Activated T-cell treated with anti-CD3 and anti-CD28 coated beads, Interleukin-2, amount 50 U/mL, for 48 hours (primary cell): ENCODE data around the gene TPGS1.

Source experiments
- DNase-seq, 2 experiments: peaks; one replicate each; pipeline ENCODE4 v3.0.0-alpha.2; 2020

TPGS1 gene

DNA sequence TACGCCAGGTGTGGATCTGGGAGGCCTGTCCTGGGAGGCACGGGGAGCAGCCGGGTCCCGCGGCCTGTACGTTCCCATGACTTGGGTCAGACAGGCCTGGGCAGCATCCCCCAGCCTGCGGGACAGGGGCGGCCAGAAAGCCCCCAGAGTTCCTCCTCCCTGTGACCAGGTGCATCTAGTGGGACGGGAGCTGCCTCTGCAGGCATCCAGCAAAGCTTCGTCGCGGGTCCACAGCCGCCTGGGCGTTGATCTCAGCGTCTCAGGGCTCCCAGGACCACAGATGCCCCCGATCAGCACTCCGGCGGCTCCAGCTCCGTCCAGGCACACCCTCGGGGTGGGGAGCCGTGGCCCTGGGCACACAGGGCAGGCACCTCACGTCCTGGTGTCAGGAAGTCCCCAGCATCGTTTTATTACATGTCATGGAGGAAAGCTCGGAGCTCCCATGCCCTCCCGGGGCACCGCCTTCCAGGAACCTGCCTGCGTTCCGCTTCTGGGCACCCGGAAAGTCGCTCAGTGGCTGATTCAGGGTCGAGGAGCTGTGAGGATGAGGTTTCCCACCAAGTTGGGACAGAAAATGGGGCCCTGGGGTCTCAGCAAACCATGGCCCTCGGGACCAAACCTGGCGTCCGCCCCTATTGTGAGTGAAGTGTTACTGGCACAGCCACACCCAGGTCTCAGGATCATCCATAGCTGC, 35.0 kb downstream of the TPGS1 start:
- DNase-seq, result no peak

DNA sequence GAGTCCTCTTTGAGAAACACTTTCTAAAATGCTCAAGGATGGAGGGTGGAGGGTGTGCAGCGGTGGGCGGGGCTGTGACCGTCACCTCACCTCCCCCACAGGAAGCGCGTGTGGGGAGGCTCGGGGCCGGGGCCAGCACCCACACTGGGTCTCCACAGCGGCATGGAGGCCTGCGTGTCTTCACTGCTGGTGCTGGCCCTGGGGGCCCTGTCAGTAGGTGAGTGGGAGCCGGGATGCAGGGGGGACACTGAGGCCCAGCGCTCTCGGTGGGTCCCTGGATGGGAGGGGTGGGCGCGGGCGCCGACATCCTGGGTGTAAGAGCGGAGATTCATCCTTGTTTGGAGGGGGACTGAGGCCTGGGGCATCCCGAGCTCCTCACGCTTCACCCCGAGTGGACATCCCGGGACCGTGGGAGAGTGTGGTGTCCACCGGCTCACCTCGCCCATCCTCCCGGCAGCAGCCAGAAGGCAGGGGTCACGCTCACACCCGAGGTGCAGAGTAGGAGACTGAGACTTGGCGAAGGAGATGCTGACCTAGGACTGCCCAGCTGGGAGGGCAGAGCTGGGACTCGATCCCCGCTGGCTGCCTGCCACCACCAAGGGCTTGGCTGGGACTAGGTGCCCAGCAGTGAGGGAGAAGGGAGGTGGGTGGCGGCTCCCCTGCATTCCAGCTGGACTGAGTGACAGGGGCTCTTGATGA, 36.8 kb downstream of the TPGS1 start, which contains the start of gene GZMM:
TSS of gene GZMM (plus strand) at position 144 of the 699 bp plus-strand sequence. CDS start at position 163, 19 bp downstream.
- DNase-seq, result peak; percentile 77 to 82

DNA sequence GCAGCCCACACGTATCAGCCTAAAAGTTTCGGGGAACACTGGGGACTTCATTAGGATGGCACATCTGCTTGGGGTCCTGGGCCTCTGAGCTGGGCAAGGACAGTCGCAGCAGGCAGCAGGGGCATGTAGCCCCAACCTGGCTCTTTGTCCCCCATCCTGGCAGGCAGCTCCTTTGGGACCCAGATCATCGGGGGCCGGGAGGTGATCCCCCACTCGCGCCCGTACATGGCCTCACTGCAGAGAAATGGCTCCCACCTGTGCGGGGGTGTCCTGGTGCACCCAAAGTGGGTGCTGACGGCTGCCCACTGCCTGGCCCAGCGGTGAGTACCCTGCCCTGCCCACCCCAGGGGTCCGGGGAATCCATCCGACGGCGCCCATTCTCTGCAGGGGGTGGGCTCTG, 39.8 kb downstream of the TPGS1 start:
- DNase-seq, result no peak

DNA sequence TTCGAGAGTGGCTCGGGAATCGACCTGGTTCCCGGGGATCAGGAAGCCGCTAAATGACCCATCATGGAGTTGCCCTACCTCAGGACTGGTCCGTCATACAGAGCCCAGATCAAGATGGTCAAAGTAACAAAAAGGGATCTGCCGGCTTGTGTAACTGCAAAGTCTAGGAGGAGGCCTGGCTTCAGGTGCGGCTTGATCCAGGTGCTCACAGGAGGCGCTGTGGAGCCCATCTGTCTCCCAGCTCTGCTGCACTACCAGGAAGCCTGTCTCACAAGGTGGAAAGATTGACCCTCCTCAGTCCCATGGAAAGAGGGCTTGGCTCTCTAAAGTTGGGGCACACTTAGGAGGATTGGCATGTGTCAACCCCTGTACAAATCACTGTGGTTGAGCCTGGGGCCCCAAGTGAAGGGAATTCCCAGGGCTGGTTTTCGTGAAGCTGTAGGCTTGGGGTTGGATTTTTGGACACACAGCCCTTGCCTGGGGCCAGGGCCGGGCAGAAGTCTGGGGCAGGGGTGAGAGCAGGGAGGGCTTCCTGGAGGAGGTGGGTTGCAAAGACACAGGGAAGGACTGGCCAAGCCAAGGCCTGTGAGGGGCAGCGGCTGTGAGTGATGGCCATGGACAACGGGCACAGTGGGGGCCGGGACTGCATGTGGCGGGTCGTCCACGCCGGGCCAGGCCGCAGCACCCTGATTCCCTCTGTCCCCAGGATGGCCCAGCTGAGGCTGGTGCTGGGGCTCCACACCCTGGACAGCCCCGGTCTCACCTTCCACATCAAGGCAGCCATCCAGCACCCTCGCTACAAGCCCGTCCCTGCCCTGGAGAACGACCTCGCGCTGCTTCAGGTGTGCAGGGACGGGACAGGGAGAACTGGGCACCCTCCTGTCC, 40.8 kb downstream of the TPGS1 start:
- DNase-seq, result no peak

DNA sequence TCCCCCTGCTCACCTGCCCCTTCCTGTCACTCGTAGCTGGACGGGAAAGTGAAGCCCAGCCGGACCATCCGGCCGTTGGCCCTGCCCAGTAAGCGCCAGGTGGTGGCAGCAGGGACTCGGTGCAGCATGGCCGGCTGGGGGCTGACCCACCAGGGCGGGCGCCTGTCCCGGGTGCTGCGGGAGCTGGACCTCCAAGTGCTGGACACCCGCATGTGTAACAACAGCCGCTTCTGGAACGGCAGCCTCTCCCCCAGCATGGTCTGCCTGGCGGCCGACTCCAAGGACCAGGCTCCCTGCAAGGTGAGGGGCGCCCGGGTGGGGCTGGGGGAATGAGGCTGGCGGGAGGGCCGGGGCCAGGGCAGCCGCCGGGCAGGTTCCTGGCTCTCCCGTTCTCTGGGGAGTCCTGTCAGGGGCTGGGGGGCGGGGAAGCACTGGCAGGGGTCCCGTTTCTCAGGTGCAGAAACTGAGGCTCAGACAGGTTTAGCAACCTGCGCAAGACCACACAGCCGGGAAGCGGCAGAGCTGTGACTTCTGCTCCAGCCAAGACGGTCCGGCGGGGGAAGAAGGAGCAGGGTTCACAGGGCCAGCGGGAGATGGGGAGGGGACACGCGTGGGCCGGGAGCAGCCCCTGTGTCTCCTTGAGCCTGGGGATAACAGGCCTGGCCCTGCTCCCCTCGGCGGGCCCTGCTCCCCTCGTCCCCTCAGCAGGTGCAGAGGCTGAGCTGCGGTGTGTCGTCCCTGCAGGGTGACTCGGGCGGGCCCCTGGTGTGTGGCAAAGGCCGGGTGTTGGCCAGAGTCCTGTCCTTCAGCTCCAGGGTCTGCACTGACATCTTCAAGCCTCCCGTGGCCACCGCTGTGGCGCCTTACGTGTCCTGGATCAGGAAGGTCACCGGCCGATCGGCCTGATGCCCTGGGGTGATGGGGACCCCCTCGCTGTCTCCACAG, 41.9 kb downstream of the TPGS1 start:
- DNase-seq, result no peak

DNA sequence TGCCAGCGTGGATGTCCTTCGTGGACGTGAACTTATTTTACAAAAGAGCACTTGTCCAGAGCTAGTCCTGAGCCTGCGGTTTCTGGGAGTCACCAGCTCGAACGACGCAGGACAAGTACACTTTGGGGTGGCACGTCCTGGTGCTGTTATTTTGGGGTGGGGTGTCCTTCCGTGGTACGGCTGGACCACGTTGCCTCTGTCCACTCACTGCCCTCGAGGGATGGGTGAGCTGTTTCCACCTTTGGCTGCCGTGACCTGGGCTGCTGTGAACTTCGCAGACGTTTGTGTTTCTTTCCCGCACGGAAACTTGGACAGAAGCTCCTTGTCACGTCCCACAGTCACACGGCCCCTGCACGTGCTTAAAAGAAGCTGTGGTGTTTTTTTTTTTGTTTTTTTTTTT, 47.5 kb downstream of the TPGS1 start:
- DNase-seq, result no peak

DNA sequence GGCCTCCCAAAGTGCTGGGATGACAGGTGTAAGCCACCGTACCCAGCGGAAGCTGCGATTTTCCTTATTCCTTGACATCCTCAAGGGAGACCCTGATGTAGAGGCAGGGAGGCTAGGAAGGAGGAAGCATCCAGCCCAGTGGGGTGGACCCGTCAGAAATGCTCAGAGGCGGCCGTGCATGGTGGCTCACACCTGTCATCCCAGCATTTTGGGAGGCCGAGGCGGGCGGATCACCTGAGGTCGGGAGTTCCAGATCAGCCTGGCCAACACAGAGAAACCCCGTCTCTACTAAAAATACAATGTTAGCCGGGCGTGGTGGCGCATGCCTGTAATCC, 48.1 kb downstream of the TPGS1 start:
- no peak for DNase-seq

DNA sequence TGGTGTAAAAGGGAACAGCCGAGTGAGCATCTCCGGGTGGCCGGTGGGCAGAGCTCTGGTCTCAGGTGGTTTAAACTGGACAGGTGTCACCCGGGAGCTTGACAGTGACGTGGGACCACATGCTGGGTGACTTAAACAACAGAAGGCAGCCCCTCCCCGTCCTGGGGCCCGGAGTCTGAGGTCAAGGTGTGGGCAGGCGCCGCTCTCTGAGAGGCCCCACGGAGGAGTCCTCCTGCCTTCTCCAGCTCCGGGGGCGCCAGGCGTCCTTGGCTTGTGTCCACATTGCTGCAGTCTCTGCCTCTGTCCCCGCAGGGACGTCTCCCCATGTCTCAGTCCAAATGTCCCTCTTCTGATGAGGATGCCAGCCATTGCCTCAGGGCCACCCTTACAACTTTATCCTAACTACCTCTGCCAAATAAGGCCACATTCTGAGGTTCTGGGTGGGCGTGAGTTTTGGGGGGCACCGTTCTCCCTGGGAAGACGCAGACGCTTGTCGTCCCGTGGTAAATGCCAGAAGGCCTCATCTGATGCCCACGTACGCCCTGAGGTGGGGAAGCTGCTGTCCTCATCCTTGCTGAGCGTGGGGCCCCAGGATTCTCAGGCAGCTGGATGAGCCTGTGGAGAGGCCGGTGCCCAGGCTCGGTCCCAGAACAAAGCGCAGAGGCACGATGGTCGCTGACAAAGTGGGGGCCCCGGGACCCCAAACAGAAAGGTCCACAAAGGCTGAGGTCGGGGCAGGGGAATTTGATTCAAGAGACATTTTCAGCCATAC, 49.5 kb downstream of the TPGS1 start:
- DNase-seq, result no peak

DNA sequence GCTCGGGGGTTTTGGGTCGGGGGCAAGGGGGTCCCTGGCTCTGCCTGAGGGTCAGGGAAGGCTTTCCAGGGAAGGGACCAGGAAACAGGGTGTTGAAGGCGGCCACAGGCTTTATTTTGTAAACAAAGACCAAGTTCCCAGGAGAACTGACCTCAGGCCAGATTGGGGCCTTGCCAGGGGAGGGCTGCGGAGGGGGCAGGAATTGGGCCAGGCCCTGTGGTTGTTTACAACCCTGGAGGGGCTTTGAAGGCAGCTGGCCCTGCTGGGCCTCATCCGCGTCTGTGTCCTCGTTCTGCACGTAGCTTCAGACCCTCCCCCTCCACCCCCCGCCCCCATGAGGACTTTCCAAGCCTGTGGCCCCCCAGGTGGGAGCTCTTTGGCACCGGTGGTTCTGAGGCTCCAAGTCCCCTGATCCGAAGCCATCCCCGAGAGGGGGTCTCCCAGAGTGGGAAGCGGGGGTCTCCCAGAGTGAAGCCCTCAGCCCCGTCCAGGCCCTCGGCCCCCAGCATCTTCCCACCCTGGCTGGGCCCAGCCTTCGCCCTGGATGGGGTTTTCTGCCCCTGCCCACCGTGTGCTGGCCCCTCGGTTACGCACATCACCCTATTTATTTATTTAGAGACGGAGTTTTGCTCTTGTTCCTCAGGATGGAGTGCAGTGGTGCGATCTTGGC, 51.6 kb downstream of the TPGS1 start:
- no peak for DNase-seq

DNA sequence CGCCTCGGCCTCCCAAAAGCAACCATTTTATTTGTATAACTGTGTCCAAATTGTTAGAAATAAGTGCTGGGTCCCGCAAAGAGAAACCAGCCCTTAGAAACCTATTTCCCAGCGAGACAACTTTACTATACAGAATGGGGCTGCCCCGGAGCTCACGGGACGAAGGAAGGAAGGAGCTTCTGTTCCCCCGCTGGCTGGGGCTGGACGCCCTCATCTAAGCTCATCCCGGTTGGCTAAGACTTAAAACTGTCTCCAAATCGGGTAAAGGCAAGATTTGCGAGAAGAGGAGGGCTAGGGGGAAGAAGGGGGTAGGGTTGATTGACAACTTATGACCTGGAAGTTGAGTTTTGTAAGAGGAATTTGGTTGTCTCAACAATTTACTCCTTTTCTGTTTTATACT, 52.8 kb downstream of the TPGS1 start:
- DNase-seq, result no peak

DNA sequence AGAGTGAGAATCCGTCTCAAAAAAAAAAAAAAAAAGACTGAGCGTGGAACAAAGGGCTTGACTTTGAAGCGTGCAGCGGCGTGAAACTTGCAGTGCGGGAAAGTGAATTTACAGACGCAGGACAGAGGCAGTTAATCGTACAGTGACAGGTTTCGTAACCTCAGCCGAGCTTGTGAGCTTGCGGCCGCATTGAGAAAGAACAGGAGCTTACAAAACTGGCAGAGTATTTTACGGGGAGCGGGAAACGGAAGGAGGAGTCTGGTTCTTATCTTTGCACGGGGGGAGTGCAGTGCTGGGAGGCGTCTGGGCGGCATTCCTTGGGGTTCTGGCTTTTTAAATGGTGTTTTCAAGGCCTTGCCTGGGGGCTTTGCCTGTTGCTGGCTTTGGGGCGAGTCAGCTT, 59.1 kb downstream of the TPGS1 start:
- DNase-seq, result no peak

DNA sequence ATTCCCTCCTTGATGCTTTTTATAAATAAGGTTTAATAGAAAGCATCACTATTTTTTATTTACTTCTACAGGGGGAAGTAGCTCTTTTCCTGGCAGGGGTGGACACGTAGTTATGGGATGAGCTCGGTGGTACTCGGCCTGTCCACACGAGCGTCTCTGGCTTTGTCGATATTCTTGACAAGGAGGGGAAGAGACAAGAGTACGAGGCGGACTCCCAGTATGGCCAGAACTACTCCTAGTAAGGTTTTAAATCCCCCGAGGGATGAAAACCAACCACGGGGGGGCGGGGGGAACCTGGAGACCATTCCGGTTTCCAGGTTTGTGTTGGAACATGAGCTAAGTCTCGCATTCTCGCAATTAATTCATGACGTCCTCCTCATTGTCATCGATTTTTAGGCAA, 59.5 kb downstream of the TPGS1 start:
- DNase-seq, result no peak

DNA sequence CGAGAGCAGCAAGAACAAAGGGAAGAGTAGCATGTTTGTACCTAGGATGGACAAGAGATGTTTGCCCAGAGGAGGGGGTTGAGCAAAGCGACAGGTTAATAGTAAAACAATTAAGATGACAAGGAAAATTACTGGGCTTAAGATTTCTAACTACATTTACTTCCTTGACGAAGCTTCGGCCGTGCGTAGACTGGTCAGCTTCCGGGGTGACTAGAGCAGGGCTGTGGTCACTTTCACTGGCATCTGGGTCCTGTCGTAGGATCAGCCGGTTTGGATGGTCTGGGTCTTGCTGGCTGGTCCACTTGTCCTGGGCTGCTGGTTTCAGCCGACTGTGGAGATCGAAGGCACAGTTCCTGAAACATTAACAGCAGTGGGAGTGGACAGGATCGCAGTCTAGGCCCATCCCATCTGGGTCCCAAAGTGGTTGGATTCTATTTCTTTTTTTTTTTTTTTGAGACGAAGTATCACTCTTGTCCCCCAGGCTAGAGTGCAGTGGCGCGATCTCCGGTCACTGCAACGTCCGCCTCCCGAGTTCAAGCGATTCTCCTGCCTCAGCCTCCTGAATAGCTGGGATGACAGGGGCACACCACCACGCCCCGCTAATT, 60.1 kb downstream of the TPGS1 start:
- DNase-seq, result no peak
